HEK293 (cell line): ENCODE results near the gene EGR1.
A peak's percentile ranks its signal among the peaks of the same experiment; 100 is the strongest.

Experiments used
- EGR2 ChIP-seq: fragments of 450-650 bp; formaldehyde crosslinking; IDR thresholded peaks from 2 replicates; pipeline ENCODE4 v1.5.1; 2016; ENCODE audit warnings: low read depth, missing biosample characterization, missing genetic modification characterization
- GLIS1 ChIP-seq: fragments of 450-650 bp; formaldehyde crosslinking; IDR thresholded peaks from 2 replicates; pipeline ENCODE4 v1.5.1; 2016; ENCODE audit warnings: missing biosample characterization, missing genetic modification characterization
- KLF1 ChIP-seq: fragments of 450-650 bp; formaldehyde crosslinking; IDR thresholded peaks from 2 replicates; pipeline ENCODE4 v1.5.1; 2016; ENCODE audit warnings: missing biosample characterization, missing genetic modification characterization
- MEIS1 ChIP-seq: sonication (generic); formaldehyde crosslinking; IDR thresholded peaks from 2 replicates; pipeline ENCODE4 v1.8.1; 2022; ENCODE audit warnings: missing genetic modification reagents, mild to moderate bottlenecking, borderline replicate concordance
- MYNN ChIP-seq: fragments of 450-650 bp; formaldehyde crosslinking; IDR thresholded peaks from 2 replicates; pipeline ENCODE4 v1.5.1; 2016; ENCODE audit warnings: missing biosample characterization, missing genetic modification characterization, borderline replicate concordance
- PRDM6 ChIP-seq: fragments of 450-650 bp; formaldehyde crosslinking; IDR thresholded peaks from 2 replicates; pipeline ENCODE4 v1.5.1; 2017; ENCODE audit warnings: missing biosample characterization, missing genetic modification characterization
- SCRT1 ChIP-seq: fragments of 450-650 bp; formaldehyde crosslinking; IDR thresholded peaks from 2 replicates; pipeline ENCODE4 v1.5.1; 2016; ENCODE audit warnings: missing biosample characterization, missing genetic modification characterization, borderline replicate concordance
- ZBTB20 ChIP-seq: fragments of 450-650 bp; formaldehyde crosslinking; IDR thresholded peaks from 2 replicates; pipeline ENCODE4 v1.5.1; 2016; ENCODE audit warnings: missing biosample characterization, missing genetic modification characterization
- ZBTB48 ChIP-seq: fragments of 450-650 bp; formaldehyde crosslinking; IDR thresholded peaks from 2 replicates; pipeline ENCODE4 v1.5.1; 2016; ENCODE audit warnings: missing biosample characterization, missing genetic modification characterization
- ZNF169 ChIP-seq: fragments of 450-650 bp; formaldehyde crosslinking; IDR thresholded peaks from 2 replicates; pipeline ENCODE4 v1.5.1; 2016; ENCODE audit warnings: missing biosample characterization, missing genetic modification characterization
- ZNF214 ChIP-seq: fragments of 450-650 bp; formaldehyde crosslinking; IDR thresholded peaks from 2 replicates; pipeline ENCODE4 v1.5.1; 2017; ENCODE audit warnings: missing biosample characterization, mild to moderate bottlenecking, missing genetic modification characterization, borderline replicate concordance
- ZNF223 ChIP-seq: fragments of 450-650 bp; formaldehyde crosslinking; IDR thresholded peaks from 2 replicates; pipeline ENCODE4 v1.5.1; 2016; ENCODE audit warnings: missing biosample characterization, missing genetic modification characterization
- ZNF324 ChIP-seq: fragments of 450-650 bp; formaldehyde crosslinking; IDR thresholded peaks from 2 replicates; pipeline ENCODE4 v1.5.1; 2016; ENCODE audit warnings: missing biosample characterization, missing genetic modification characterization
- ZNF398 ChIP-seq: fragments of 450-650 bp; formaldehyde crosslinking; IDR thresholded peaks from 2 replicates; pipeline ENCODE4 v1.5.1; 2017; ENCODE audit warnings: missing biosample characterization, missing genetic modification characterization
- ZNF433 ChIP-seq: fragments of 450-650 bp; formaldehyde crosslinking; IDR thresholded peaks from 2 replicates; pipeline ENCODE4 v1.5.1; 2016; ENCODE audit warnings: missing biosample characterization, missing genetic modification characterization, low read depth
- ZNF473 ChIP-seq: fragments of 450-650 bp; formaldehyde crosslinking; IDR thresholded peaks from 2 replicates; pipeline ENCODE4 v1.5.1; 2017; ENCODE audit warnings: missing biosample characterization, missing genetic modification characterization
- ZNF510 ChIP-seq: fragments of 450-650 bp; formaldehyde crosslinking; IDR thresholded peaks from 2 replicates; pipeline ENCODE4 v1.5.1; 2018; ENCODE audit warnings: mild to moderate bottlenecking, missing genetic modification characterization, missing biosample characterization; ENCODE audit not compliant: insufficient replicate concordance
- ZNF513 ChIP-seq: fragments of 450-650 bp; IDR thresholded peaks from 2 replicates; pipeline ENCODE4 v1.5.1; 2018; ENCODE audit warnings: missing biosample characterization, missing genetic modification characterization
- ZNF518A ChIP-seq: fragments of 450-650 bp; formaldehyde crosslinking; conservative IDR thresholded peaks from 2 replicates; pipeline ENCODE4 v1.5.1; 2016; ENCODE audit warnings: low read depth, missing biosample characterization, missing genetic modification characterization
- ZNF544 ChIP-seq: fragments of 450-650 bp; formaldehyde crosslinking; IDR thresholded peaks from 2 replicates; pipeline ENCODE4 v1.5.0; 2017; ENCODE audit warnings: missing biosample characterization, missing genetic modification characterization
- ZNF561 ChIP-seq: fragments of 450-650 bp; IDR thresholded peaks from 2 replicates; pipeline ENCODE4 v1.5.1; 2018; ENCODE audit warnings: missing biosample characterization, missing genetic modification characterization, borderline replicate concordance
- ZNF626 ChIP-seq: fragments of 450-650 bp; sonication (Bioruptor Pico); formaldehyde crosslinking; IDR thresholded peaks from 2 replicates; pipeline ENCODE4 v1.5.1; 2018; ENCODE audit warnings: missing biosample characterization, missing genetic modification characterization, inconsistent platforms
- ZNF701 ChIP-seq: fragments of 450-650 bp; formaldehyde crosslinking; IDR thresholded peaks from 2 replicates; pipeline ENCODE4 v1.5.1; 2016; ENCODE audit warnings: missing biosample characterization, missing genetic modification characterization
- ZNF777 ChIP-seq: fragments of 450-650 bp; formaldehyde crosslinking; IDR thresholded peaks from 2 replicates; pipeline ENCODE4 v1.5.1; 2017; ENCODE audit warnings: missing biosample characterization, missing genetic modification characterization, borderline replicate concordance
- ZNF837 ChIP-seq: fragments of 450-650 bp; formaldehyde crosslinking; IDR thresholded peaks from 2 replicates; pipeline ENCODE4 v1.5.1; 2016; ENCODE audit warnings: missing biosample characterization, missing genetic modification characterization
- ZSCAN16 ChIP-seq: fragments of 450-650 bp; formaldehyde crosslinking; IDR thresholded peaks from 2 replicates; pipeline ENCODE4 v1.5.1; 2016; ENCODE audit warnings: missing biosample characterization, missing genetic modification characterization
- ZSCAN18 ChIP-seq: fragments of 450-650 bp; formaldehyde crosslinking; IDR thresholded peaks from 2 replicates; pipeline ENCODE4 v1.5.1; 2016; ENCODE audit warnings: missing biosample characterization, missing genetic modification characterization
- ZSCAN23 ChIP-seq: fragments of 450-650 bp; formaldehyde crosslinking; IDR thresholded peaks from 2 replicates; pipeline ENCODE4 v1.5.1; 2016; ENCODE audit warnings: missing biosample characterization, missing genetic modification characterization
- ZXDB ChIP-seq: fragments of 450-650 bp; formaldehyde crosslinking; IDR thresholded peaks from 2 replicates; pipeline ENCODE4 v1.5.1; 2016; ENCODE audit warnings: missing biosample characterization, missing genetic modification characterization

The EGR1 gene

GRCh38 chr5:138449501-138450239, 15.6 kb upstream of the EGR1 start (continued):
- no peak for TF ChIP-seq ZNF433 (tag by site-specific recombination)
- TF ChIP-seq EGR2 (tag by site-specific recombination), result peak; percentile 95
- no peak for TF ChIP-seq ZNF513
- no peak for TF ChIP-seq MYNN (tag by site-specific recombination)
- no peak for TF ChIP-seq ZNF837 (tag by site-specific recombination)
- no peak for TF ChIP-seq SCRT1 (tag by site-specific recombination)
- peak; percentile 83 for TF ChIP-seq GLIS1
- no peak; the same call in 1 of the 2 replicates for TF ChIP-seq ZNF324 (tag by site-specific recombination)
- TF ChIP-seq PRDM6 (tag by site-specific recombination), result no peak
- TF ChIP-seq KLF1, result no peak
- no peak for TF ChIP-seq ZNF214
- TF ChIP-seq ZBTB48 (tag by site-specific recombination), result peak; percentile 57; the same call in 1 of the 2 replicates
- no peak for TF ChIP-seq ZNF169 (tag by site-specific recombination)
- TF ChIP-seq ZNF777 (tag by site-specific recombination), result no peak
- TF ChIP-seq ZSCAN16, result no peak
- peak; percentile 69; the same call in 1 of the 2 replicates for TF ChIP-seq ZBTB20 (tag by site-specific recombination)
- no peak for TF ChIP-seq ZNF544 (tag by site-specific recombination)
- TF ChIP-seq ZNF561 (tag by site-specific recombination), result no peak
- peak; percentile 60; the same call in 1 of the 2 replicates for TF ChIP-seq ZNF398 (tag by site-specific recombination)
- no peak for TF ChIP-seq ZNF701 (tag by site-specific recombination)
- TF ChIP-seq ZNF510 (tag by site-specific recombination), result no peak
- no peak for TF ChIP-seq ZNF518A (tag by site-specific recombination)
- TF ChIP-seq ZSCAN23 (tag by site-specific recombination), result no peak
- no peak for TF ChIP-seq ZNF223
- no peak for TF ChIP-seq ZSCAN18 (tag by site-specific recombination)
- no peak for TF ChIP-seq MEIS1 (CRISPR knock-in tag)
- TF ChIP-seq ZNF473 (tag by site-specific recombination), result no peak
- no peak for TF ChIP-seq ZNF626 (tag by site-specific recombination)
- no peak for TF ChIP-seq ZXDB (tag by site-specific recombination)
